ENCODE data around the gene ARHGAP15. TPM values are rescaled to one million over a fixed set of nuclear protein-coding genes. Genes with fewer than 3 reads are reported as not detected.

ARHGAP15 gene
- total RNA-seq, 1 experiment from 2014 or later: 0.42 TPM

DNA sequence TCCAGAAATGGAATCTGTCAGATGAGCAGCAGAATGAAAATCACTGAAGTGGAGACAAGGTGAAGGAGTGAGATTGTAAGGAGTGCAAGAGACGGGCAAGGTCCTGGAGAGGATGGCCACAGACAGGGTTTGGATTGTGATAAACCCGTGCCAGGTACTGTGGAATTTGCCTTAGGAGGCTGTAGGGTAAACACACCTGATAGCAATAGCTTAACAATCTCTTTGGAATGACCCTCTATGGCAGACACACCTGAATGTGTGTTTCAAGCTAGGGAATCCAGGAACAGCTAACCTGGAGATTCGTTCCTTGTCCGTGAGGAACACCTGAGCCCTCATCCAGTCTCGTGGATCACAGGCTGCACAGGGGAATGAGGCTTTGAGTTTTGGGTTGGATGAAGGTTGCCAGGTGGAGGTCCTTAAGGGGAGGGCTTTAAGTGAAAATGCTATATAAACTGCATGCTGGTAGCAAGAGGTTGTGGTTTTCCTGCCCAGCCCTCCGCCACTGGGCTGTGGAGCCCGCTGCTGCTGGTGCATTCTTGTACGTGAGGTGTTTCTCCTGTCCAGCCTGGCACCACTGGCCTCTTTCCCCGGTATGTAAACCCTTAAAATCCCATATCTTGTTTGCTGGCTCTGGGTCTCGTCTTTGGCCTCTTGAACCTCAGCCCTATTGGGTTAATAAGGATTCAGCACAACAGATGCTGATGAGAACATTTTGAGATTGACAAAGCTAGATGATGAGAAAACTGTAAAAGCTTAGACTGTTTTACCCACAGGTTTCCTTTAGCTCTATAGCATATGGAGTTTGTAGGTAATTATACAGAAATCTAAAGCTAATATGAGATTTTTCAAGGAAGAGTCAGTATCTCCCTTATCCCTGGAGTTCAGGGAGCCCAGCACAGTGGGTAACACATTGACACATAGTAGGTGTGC lies 117.9 kb downstream of the ARHGAP15 start:
- no peaks in the 10 kb centered on the region for H3K4me1 ChIP-seq (ENCODE audit: control insufficient read depth in 1 of 2, insufficient read depth in 2 of 2, low read length in 2 of 2)
- CTCF ChIA-PET: interaction anchor here (1.3 to 1.5 kb wide), 2 partner anchors 12 to 37 kb away, joined by 4 to 7 read pairs; no protein-coding TSS in a partner anchor
- no peak overlapping the region for H3K9ac ChIP-seq (ENCODE audit: low read length)
- H3K9me2 ChIP-seq (ENCODE audit: insufficient read depth): no peaks in the 10 kb centered on the region
- peaks cover 33% of the 10 kb centered on the region; the same call in 1 of the 2 replicates for H3K27me3 ChIP-seq (ENCODE audit: insufficient read depth, low read length)
- DNase-seq (ENCODE audit: low read depth, low spot score) (no peak), ATAC-seq (no peak)
- no peak for TF ChIP-seq RAD21 (IDR thresholded peaks at IDR 0.05; ENCODE audit: low read depth)
- TF ChIP-seq CEBPB (IDR thresholded peaks at IDR 0.05; ENCODE audit: low read depth): no peak
- TF ChIP-seq, protein P1, sequence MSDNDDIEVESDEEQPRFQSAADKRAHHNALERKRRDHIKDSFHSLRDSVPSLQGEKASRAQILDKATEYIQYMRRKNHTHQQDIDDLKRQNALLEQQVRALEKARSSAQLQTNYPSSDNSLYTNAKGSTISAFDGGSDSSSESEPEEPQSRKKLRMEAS (IDR thresholded peaks at IDR 0.05): no peak
- no peak for TF ChIP-seq ZNF274 (IDR thresholded peaks at IDR 0.05; ENCODE audit: low read depth, low read length)
- no peak for TF ChIP-seq JUND (IDR thresholded peaks at IDR 0.05)
- no peak for TF ChIP-seq POLR2AphosphoS5 (IDR thresholded peaks at IDR 0.05; ENCODE audit: low read depth, low read length)
- no peak for TF ChIP-seq FOSL1 (IDR thresholded peaks at IDR 0.05; ENCODE audit: low read depth)
- no peak for TF ChIP-seq SP1 (IDR thresholded peaks at IDR 0.05; ENCODE audit: low read depth)
- TF ChIP-seq, protein P2, sequence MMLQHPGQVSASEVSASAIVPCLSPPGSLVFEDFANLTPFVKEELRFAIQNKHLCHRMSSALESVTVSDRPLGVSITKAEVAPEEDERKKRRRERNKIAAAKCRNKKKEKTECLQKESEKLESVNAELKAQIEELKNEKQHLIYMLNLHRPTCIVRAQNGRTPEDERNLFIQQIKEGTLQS (IDR thresholded peaks at IDR 0.05): no peak
- TF ChIP-seq CTCF (IDR thresholded peaks at IDR 0.05 in 2 of 3, conservative IDR thresholded peaks at IDR 0.05 in 1 of 3; ENCODE audit: borderline replicate concordance in 1 of 3, insufficient read depth in 1 of 3, low read depth in 2 of 3, low read length in 2 of 3): no peak
- TF ChIP-seq EZH2phosphoT487 (IDR thresholded peaks at IDR 0.05; ENCODE audit: borderline replicate concordance): no peak
- no peak for TF ChIP-seq SRF (IDR thresholded peaks at IDR 0.05; ENCODE audit: low read depth)
- TF ChIP-seq CBX3 (IDR thresholded peaks at IDR 0.05; ENCODE audit: low read depth): no peak
- H3K4me3 ChIP-seq (replicated peaks in 1 of 2; ENCODE audit: low read depth in 1 of 2, low read length in 2 of 2): no peak overlapping the region
- H2AFZ ChIP-seq (ENCODE audit: low read depth, low read length, poor library complexity, severe bottlenecking): no peak overlapping the region
- H3K27ac ChIP-seq (ENCODE audit: low read depth, low read length): no peak overlapping the region
- RAD21 ChIA-PET (ENCODE audit: low non-redundant PET in 1 of 2, low total read pairs in 2 of 2, uncharacterized antibody in 2 of 2, unreplicated experiment in 2 of 2): no interaction called here
- no peaks in the 10 kb centered on the region for H4K20me1 ChIP-seq (ENCODE audit: insufficient read depth)
- POLR2A ChIA-PET: no interaction called here
- intact Hi-C loops (cut with micrococcal nuclease): no loop called here
- no TSS peak for BruUV-seq (replicated peaks)
- H3K36me3 ChIP-seq (ENCODE audit: control insufficient read depth in 1 of 2, insufficient read depth in 2 of 2, low read length in 2 of 2): no peaks in the 10 kb centered on the region
- no peak overlapping the region for H3K4me2 ChIP-seq (ENCODE audit: low read length)
- no peaks in the 10 kb centered on the region for H3K9me3 ChIP-seq (ENCODE audit: control insufficient read depth in 1 of 2, insufficient read depth in 1 of 2, low read depth in 1 of 2, low read length in 2 of 2)
- no peaks in the 10 kb centered on the region for H3K79me2 ChIP-seq (ENCODE audit: insufficient read depth, low read length)
